HepG2 (cell line): ENCODE data around the gene GLTPD2. TPM values are rescaled to one million over a fixed set of nuclear protein-coding genes. Genes with fewer than 3 reads are reported as not detected.
A peak's percentile ranks its signal among the peaks of the same experiment; 100 is the strongest.

Source experiments
- AGO2 ChIP-seq: fragments of 200-400 bp; formaldehyde crosslinking; optimal IDR thresholded peaks from 2 replicates; pipeline ENCODE3; 2017; ENCODE audit warnings: mild to moderate bottlenecking, low read depth, low read length, moderate library complexity
- BORCS8-MEF2B ChIP-seq: sonication (generic); formaldehyde crosslinking; IDR thresholded peaks from 2 replicates; pipeline ENCODE4 v1.8.0; 2022; ENCODE audit warnings: mild to moderate bottlenecking, missing genetic modification reagents
- CERS6 ChIP-seq: sonication (generic); formaldehyde crosslinking; IDR thresholded peaks from 2 replicates; pipeline ENCODE4 v1.5.0; 2020; ENCODE audit warnings: missing genetic modification reagents
- GTF3A ChIP-seq: sonication (generic); formaldehyde crosslinking; conservative IDR thresholded peaks from 2 replicates; pipeline ENCODE4 v1.4.0; 2020; ENCODE audit warnings: mild to moderate bottlenecking, missing genetic modification reagents
- HNRNPH1 ChIP-seq: fragments of 200-400 bp; formaldehyde crosslinking; optimal IDR thresholded peaks from 2 replicates; pipeline ENCODE3; 2017; ENCODE audit warnings: mild to moderate bottlenecking, low read depth, low read length
- KLF9 ChIP-seq: IDR thresholded peaks from 2 replicates; pipeline ENCODE4 v1.6.1; 2016; ENCODE audit warnings: low read depth
- MED13 ChIP-seq: sonication (generic); formaldehyde crosslinking; IDR thresholded peaks from 2 replicates; pipeline ENCODE4 v1.5.0; 2020; ENCODE audit warnings: missing genetic modification reagents
- MTERF4 ChIP-seq: sonication (generic); formaldehyde crosslinking; IDR thresholded peaks from 2 replicates; pipeline ENCODE4 v1.8.0; 2023; ENCODE audit warnings: mild to moderate bottlenecking, missing genetic modification reagents
- PCBP1 ChIP-seq: fragments of 200-400 bp; formaldehyde crosslinking; IDR thresholded peaks from 2 replicates; pipeline ENCODE4 v1.6.1; 2017; ENCODE audit warnings: mild to moderate bottlenecking, low read depth, low read length, borderline replicate concordance
- POLR2AphosphoS2 ChIP-seq: IDR thresholded peaks from 2 replicates; pipeline ENCODE4 v1.6.1; 2011; ENCODE audit warnings: low read depth, low read length, improper control_type of control experiment
- REL ChIP-seq: sonication (generic); formaldehyde crosslinking; conservative IDR thresholded peaks from 2 replicates; pipeline ENCODE4 v1.8.0; 2022; ENCODE audit warnings: mild to moderate bottlenecking, missing genetic modification reagents, moderate library complexity
- SRSF1 ChIP-seq: fragments of 200-400 bp; formaldehyde crosslinking; optimal IDR thresholded peaks from 2 replicates; pipeline ENCODE3; 2017; ENCODE audit warnings: mild to moderate bottlenecking, low read depth, low read length, moderate library complexity
- SSRP1 ChIP-seq: IDR thresholded peaks from 2 replicates; pipeline ENCODE4 v1.6.1; 2016; ENCODE audit warnings: control low read depth
- STAG1 ChIP-seq: sonication (generic); formaldehyde crosslinking; IDR thresholded peaks from 2 replicates; pipeline ENCODE4 v1.4.0; 2020; ENCODE audit warnings: missing genetic modification reagents
- TAF1 ChIP-seq: sonication (generic); formaldehyde crosslinking; IDR thresholded peaks from 2 replicates; pipeline ENCODE4 v1.4.0; 2020; ENCODE audit warnings: missing genetic modification reagents
- TOPORS ChIP-seq: sonication (generic); formaldehyde crosslinking; IDR thresholded peaks from 2 replicates; pipeline ENCODE4 v1.8.0; 2023; ENCODE audit warnings: mild to moderate bottlenecking, missing genetic modification reagents
- ZBTB21 ChIP-seq: sonication (generic); formaldehyde crosslinking; IDR thresholded peaks from 2 replicates; pipeline ENCODE4 v1.4.0; 2020; ENCODE audit warnings: missing genetic modification reagents
- ZBTB8A ChIP-seq: sonication (generic); formaldehyde crosslinking; IDR thresholded peaks from 2 replicates; pipeline ENCODE4 v1.4.0; 2020; ENCODE audit warnings: mild to moderate bottlenecking, low read depth, missing genetic modification reagents, borderline replicate concordance
- ZKSCAN1 ChIP-seq: fragments of 150-350 bp; IDR thresholded peaks from 2 replicates; pipeline ENCODE4 v1.6.1; 2014; ENCODE audit warnings: low read length
- ZNF350 ChIP-seq: sonication (generic); formaldehyde crosslinking; IDR thresholded peaks from 2 replicates; pipeline ENCODE4 v1.4.0; 2020; ENCODE audit warnings: mild to moderate bottlenecking, low read depth, missing genetic modification reagents, borderline replicate concordance
- ZNF546 ChIP-seq: sonication (generic); formaldehyde crosslinking; conservative IDR thresholded peaks from 2 replicates; pipeline ENCODE4 v1.8.1; 2023; ENCODE audit warnings: mild to moderate bottlenecking, missing genetic modification reagents
- ZNF878 ChIP-seq: sonication (generic); formaldehyde crosslinking; IDR thresholded peaks from 2 replicates; pipeline ENCODE4 v1.8.1; 2023; ENCODE audit warnings: mild to moderate bottlenecking, missing genetic modification reagents, moderate library complexity
- polyA plus RNA-seq, 8 experiments: library from polyadenylated mRNA; depleted of rRNA in 3 of 8; stranded (reverse) in 7 of 8; unstranded in 1 of 8; fragments of >200 nt; fragmentation: Illumina TruSeq in 4 of 8; extraction: Trizol in 4 of 8; gene quantifications; 2 replicates each; pipeline versions ENCODE4 v1.2.1 to v1.2.3, GENCODE V29; 2011 to 2016; ENCODE audit warnings: low read depth in 4 of 8, missing spikeins in 1 of 8, mixed read lengths in 1 of 8; ENCODE audit not compliant: insufficient read depth in 1 of 8
- total RNA-seq, 5 experiments: library from RNA; depleted of rRNA; stranded (reverse); fragments of >200 nt; fragmentation: Illumina TruSeq; extraction: Trizol; gene quantifications; 2 replicates each; pipeline ENCODE4 v1.2.3, GENCODE V29; 2016; ENCODE audit warnings: low read depth in 1 of 5
- TF ChIP-seq, protein P1 (sequence below): sonication (generic); formaldehyde crosslinking; IDR thresholded peaks from 2 replicates; pipeline ENCODE4 v1.8.1; 2023; ENCODE audit warnings: mild to moderate bottlenecking, missing genetic modification reagents, borderline replicate concordance
- TF ChIP-seq, protein P2 (sequence below): IDR thresholded peaks from 2 replicates; pipeline ENCODE4 v1.6.1; 2016; ENCODE audit warnings: low read depth
- TF ChIP-seq, protein P3 (sequence below): sonication (generic); formaldehyde crosslinking; conservative IDR thresholded peaks from 2 replicates; pipeline ENCODE4 v1.4.0; 2020; ENCODE audit warnings: missing genetic modification reagents

The GLTPD2 gene
- total and polyA plus RNA-seq, 2 of the 13 experiments (the other 11 are each of a cell fraction or from before 2014, with no cell fraction given) = 7.5 to 12.9 TPM

- no peak for TF ChIP-seq POLR2AphosphoS2
- TF ChIP-seq, protein P1, sequence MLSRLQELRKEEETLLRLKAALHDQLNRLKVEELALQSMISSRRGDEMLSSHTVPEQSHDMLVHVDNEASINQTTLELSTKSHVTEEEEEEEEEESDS (CRISPR knock-in tag) = no peak; the same call in 1 of the 2 replicates
- TF ChIP-seq MTERF4 = peak; percentile 91; the same call in 1 of the 2 replicates
- peak; percentile 82; the same call in 1 of the 2 replicates for TF ChIP-seq ZNF878
- TF ChIP-seq MED13 (CRISPR knock-in tag) = peak; percentile 16; the same call in 1 of the 2 replicates
- TF ChIP-seq, protein P2, sequence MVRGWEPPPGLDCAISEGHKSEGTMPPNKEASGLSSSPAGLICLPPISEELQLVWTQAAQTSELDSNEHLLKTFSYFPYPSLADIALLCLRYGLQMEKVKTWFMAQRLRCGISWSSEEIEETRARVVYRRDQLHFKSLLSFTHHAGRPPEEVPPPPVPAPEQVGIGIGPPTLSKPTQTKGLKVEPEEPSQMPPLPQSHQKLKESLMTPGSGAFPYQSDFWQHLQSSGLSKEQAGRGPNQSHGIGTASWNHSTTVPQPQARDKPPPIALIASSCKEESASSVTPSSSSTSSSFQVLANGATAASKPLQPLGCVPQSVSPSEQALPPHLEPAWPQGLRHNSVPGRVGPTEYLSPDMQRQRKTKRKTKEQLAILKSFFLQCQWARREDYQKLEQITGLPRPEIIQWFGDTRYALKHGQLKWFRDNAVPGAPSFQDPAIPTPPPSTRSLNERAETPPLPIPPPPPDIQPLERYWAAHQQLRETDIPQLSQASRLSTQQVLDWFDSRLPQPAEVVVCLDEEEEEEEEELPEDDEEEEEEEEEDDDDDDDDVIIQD = no peak
- peak; percentile 78 for TF ChIP-seq ZBTB21 (CRISPR knock-in tag)
- peak; percentile 28 for TF ChIP-seq BORCS8-MEF2B (CRISPR knock-in tag)
- no peak for TF ChIP-seq ZBTB8A (CRISPR knock-in tag)
- TF ChIP-seq, protein P3, sequence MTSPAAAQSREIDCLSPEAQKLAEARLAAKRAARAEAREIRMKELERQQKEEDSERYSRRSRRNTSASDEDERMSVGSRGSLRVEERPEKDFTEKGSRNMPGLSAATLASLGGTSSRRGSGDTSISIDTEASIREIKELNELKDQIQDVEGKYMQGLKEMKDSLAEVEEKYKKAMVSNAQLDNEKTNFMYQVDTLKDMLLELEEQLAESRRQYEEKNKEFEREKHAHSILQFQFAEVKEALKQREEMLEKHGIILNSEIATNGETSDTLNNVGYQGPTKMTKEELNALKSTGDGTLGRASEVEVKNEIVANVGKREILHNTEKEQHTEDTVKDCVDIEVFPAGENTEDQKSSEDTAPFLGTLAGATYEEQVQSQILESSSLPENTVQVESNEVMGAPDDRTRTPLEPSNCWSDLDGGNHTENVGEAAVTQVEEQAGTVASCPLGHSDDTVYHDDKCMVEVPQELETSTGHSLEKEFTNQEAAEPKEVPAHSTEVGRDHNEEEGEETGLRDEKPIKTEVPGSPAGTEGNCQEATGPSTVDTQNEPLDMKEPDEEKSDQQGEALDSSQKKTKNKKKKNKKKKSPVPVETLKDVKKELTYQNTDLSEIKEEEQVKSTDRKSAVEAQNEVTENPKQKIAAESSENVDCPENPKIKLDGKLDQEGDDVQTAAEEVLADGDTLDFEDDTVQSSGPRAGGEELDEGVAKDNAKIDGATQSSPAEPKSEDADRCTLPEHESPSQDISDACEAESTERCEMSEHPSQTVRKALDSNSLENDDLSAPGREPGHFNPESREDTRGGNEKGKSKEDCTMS (CRISPR knock-in tag) = no peak
- no peak for TF ChIP-seq HNRNPH1
- TF ChIP-seq SSRP1 (CRISPR knock-in tag) = no peak
- TF ChIP-seq TAF1 (CRISPR knock-in tag) = peak; percentile 69
- TF ChIP-seq REL (CRISPR knock-in tag) = 0 out of 2 replicates have a peak, but pooled peaks have one; percentile 80
- TF ChIP-seq AGO2 = peak; percentile 79
- no peak for TF ChIP-seq GTF3A (CRISPR knock-in tag)
- TF ChIP-seq STAG1 (CRISPR knock-in tag) = peak; percentile 79
- no peak for TF ChIP-seq ZNF350
- peak; percentile 82; the same call in 1 of the 2 replicates for TF ChIP-seq ZNF546 (CRISPR knock-in tag)
- no peak for TF ChIP-seq ZKSCAN1
- no peak for TF ChIP-seq SRSF1
- no peak for TF ChIP-seq CERS6 (CRISPR knock-in tag)
- 0 out of 2 replicates have a peak, but pooled peaks have one; percentile 71 for TF ChIP-seq TOPORS (CRISPR knock-in tag)
- TF ChIP-seq KLF9 (CRISPR knock-in tag) = no peak
- TF ChIP-seq PCBP1 = no peak
These were observed 1.4 kb downstream of the GLTPD2 start (continued) for GRCh38 chr17:4789951-4790704.
